ENCODE results near the gene KSR1.

Gene KSR1

GRCh38 chr17:27530764-27531391 is 74.6 kb downstream of the KSR1 start:
- TF ChIP-seq, protein P1, sequence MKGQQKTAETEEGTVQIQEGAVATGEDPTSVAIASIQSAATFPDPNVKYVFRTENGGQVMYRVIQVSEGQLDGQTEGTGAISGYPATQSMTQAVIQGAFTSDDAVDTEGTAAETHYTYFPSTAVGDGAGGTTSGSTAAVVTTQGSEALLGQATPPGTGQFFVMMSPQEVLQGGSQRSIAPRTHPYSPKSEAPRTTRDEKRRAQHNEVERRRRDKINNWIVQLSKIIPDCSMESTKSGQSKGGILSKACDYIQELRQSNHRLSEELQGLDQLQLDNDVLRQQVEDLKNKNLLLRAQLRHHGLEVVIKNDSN (IDR thresholded peaks at IDR 0.05) = no peak
- TF ChIP-seq MAX (IDR thresholded peaks at IDR 0.05) (no peak), TCF12 (IDR thresholded peaks at IDR 0.05; ENCODE audit: low read depth) (no peak), RAD21 (IDR thresholded peaks at IDR 0.05; ENCODE audit: low read depth) (no peak), TAF1 (IDR thresholded peaks at IDR 0.05; ENCODE audit: low read depth) (no peak), FOXM1 (IDR thresholded peaks at IDR 0.05; ENCODE audit: borderline replicate concordance, low read depth) (no peak), ZBTB7A (IDR thresholded peaks at IDR 0.05; ENCODE audit: low read depth) (no peak), EGR1 (IDR thresholded peaks at IDR 0.05) (no peak), CEBPB (IDR thresholded peaks at IDR 0.05) (no peak), TEAD4 (IDR thresholded peaks at IDR 0.05) (no peak), EP300 (IDR thresholded peaks at IDR 0.05; ENCODE audit: borderline replicate concordance) (no peak), CREB1 (IDR thresholded peaks at IDR 0.05; ENCODE audit: low read depth) (no peak), NFIC (IDR thresholded peaks at IDR 0.05) (no peak), YY1 (IDR thresholded peaks at IDR 0.05; ENCODE audit: low read depth) (no peak)
- TF ChIP-seq, protein P2, sequence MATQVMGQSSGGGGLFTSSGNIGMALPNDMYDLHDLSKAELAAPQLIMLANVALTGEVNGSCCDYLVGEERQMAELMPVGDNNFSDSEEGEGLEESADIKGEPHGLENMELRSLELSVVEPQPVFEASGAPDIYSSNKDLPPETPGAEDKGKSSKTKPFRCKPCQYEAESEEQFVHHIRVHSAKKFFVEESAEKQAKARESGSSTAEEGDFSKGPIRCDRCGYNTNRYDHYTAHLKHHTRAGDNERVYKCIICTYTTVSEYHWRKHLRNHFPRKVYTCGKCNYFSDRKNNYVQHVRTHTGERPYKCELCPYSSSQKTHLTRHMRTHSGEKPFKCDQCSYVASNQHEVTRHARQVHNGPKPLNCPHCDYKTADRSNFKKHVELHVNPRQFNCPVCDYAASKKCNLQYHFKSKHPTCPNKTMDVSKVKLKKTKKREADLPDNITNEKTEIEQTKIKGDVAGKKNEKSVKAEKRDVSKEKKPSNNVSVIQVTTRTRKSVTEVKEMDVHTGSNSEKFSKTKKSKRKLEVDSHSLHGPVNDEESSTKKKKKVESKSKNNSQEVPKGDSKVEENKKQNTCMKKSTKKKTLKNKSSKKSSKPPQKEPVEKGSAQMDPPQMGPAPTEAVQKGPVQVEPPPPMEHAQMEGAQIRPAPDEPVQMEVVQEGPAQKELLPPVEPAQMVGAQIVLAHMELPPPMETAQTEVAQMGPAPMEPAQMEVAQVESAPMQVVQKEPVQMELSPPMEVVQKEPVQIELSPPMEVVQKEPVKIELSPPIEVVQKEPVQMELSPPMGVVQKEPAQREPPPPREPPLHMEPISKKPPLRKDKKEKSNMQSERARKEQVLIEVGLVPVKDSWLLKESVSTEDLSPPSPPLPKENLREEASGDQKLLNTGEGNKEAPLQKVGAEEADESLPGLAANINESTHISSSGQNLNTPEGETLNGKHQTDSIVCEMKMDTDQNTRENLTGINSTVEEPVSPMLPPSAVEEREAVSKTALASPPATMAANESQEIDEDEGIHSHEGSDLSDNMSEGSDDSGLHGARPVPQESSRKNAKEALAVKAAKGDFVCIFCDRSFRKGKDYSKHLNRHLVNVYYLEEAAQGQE (IDR thresholded peaks at IDR 0.05; ENCODE audit: low read depth) = no peak

DNA sequence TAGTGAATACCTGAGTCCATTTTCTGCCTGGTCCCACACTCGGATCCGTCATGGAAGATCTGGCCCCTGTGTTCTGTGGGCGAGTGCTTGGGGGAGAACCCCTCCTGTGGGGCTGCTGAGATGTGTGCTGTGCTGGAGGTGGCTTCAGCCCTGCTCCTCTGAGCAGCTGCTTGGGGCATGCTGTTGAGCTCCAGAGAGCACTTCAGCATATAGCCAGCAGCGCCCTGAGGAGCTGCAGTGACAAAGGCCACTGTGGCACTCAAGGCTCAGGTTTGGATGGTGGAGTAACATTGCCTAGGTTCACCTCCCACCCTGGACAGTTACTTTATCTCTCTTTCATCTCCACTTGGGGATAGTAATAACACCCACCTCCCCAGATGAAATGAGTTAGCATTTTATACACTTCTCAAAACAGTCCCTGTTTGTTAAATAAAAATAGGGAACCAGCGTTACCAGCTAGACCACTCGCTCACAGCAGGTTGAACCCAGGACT is 75.3 kb downstream of the KSR1 start:
- TF ChIP-seq CREB1 (IDR thresholded peaks at IDR 0.05; ENCODE audit: low read depth) (no peak), FOXM1 (IDR thresholded peaks at IDR 0.05; ENCODE audit: borderline replicate concordance, low read depth) (no peak), CEBPB (IDR thresholded peaks at IDR 0.05) (no peak), EP300 (IDR thresholded peaks at IDR 0.05; ENCODE audit: borderline replicate concordance) (no peak), YY1 (IDR thresholded peaks at IDR 0.05; ENCODE audit: low read depth) (no peak), EGR1 (IDR thresholded peaks at IDR 0.05) (no peak), TAF1 (IDR thresholded peaks at IDR 0.05; ENCODE audit: low read depth) (no peak), RAD21 (IDR thresholded peaks at IDR 0.05; ENCODE audit: low read depth) (no peak), TCF12 (IDR thresholded peaks at IDR 0.05; ENCODE audit: low read depth) (no peak), NFIC (IDR thresholded peaks at IDR 0.05) (no peak), TEAD4 (IDR thresholded peaks at IDR 0.05) (no peak), MAX (IDR thresholded peaks at IDR 0.05) (no peak)
- TF ChIP-seq, protein P1 (IDR thresholded peaks at IDR 0.05) = no peak

- TF ChIP-seq ZBTB7A (IDR thresholded peaks at IDR 0.05; ENCODE audit: low read depth) (no peak), TEAD4 (IDR thresholded peaks at IDR 0.05) (no peak), MAX (IDR thresholded peaks at IDR 0.05) (no peak), FOXM1 (IDR thresholded peaks at IDR 0.05; ENCODE audit: borderline replicate concordance, low read depth) (no peak)
- TF ChIP-seq, protein P1 (IDR thresholded peaks at IDR 0.05) = no peak
Measured at GRCh38 chr17:27532269-27533263, 76.3 kb downstream of the KSR1 start.

GRCh38 chr17:27533874-27534815 is 77.9 kb downstream of the KSR1 start:
- TF ChIP-seq EP300 (IDR thresholded peaks at IDR 0.05; ENCODE audit: borderline replicate concordance) (no peak), CREB1 (IDR thresholded peaks at IDR 0.05; ENCODE audit: low read depth) (no peak), FOXM1 (IDR thresholded peaks at IDR 0.05; ENCODE audit: borderline replicate concordance, low read depth) (no peak)

DNA sequence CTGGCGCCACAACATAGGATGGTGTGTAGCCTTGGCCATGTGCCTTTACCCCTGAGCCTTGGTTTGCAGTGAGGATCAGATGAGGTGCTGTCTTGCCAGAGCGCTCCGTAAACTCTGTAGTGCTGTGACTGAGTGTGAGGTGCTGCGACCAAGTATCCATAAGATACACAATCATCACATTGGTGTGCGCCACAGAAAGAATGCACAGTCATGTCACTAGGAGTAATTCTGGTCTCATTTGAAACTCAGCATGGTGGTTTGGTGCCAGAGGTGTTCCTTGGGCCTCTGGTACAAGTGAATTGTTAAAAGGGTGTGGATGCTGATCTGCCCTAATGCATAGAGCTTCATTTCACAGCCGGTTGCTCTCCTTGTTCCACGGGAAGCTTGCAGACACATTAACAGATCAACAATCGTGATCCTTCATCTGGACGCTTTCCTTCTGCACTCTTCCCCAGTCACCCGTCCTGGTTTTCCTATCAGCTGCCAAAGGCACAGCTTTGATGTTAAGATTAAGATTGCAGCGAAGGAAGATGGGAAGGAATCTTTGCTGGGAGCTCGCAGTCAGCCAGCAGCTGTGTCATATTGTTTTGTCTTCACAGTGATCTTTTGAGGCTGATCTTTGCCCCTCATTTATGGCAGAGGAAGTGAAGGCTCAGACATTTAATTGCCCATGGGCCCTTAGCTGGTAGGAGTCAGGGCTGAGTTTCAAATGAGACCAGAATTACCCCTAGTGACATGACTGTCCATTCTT is 79.1 kb downstream of the KSR1 start:
- TF ChIP-seq RAD21 (IDR thresholded peaks at IDR 0.05; ENCODE audit: low read depth) (no peak), TAF1 (IDR thresholded peaks at IDR 0.05; ENCODE audit: low read depth) (no peak), FOXM1 (IDR thresholded peaks at IDR 0.05; ENCODE audit: borderline replicate concordance, low read depth) (no peak), NFIC (IDR thresholded peaks at IDR 0.05) (no peak), CREB1 (IDR thresholded peaks at IDR 0.05; ENCODE audit: low read depth) (no peak), TCF12 (IDR thresholded peaks at IDR 0.05; ENCODE audit: low read depth) (no peak), MAX (IDR thresholded peaks at IDR 0.05) (no peak), YY1 (IDR thresholded peaks at IDR 0.05; ENCODE audit: low read depth) (no peak), EGR1 (IDR thresholded peaks at IDR 0.05) (no peak), TEAD4 (IDR thresholded peaks at IDR 0.05) (no peak), CEBPB (IDR thresholded peaks at IDR 0.05) (no peak), EP300 (IDR thresholded peaks at IDR 0.05; ENCODE audit: borderline replicate concordance) (no peak), ZBTB7A (IDR thresholded peaks at IDR 0.05; ENCODE audit: low read depth) (no peak)
- TF ChIP-seq, protein P2 (IDR thresholded peaks at IDR 0.05; ENCODE audit: low read depth) = no peak
- TF ChIP-seq, protein P1 (IDR thresholded peaks at IDR 0.05) = no peak
